Smooth muscle cell of the brain vasculature (primary cell): ENCODE measurements around the gene NADK2.
"Not testable (repeated sequence)": the region's sequence is repeated elsewhere in the genome, so short reads cannot be mapped to it uniquely, and the experiment has no call there.

ENCODE experiments used
- DNase-seq: peaks from one replicate; pipeline ENCODE4 v3.0.0-alpha.2; 2012; ENCODE audit warnings: low read depth, low spot score

NADK2 gene

DNA sequence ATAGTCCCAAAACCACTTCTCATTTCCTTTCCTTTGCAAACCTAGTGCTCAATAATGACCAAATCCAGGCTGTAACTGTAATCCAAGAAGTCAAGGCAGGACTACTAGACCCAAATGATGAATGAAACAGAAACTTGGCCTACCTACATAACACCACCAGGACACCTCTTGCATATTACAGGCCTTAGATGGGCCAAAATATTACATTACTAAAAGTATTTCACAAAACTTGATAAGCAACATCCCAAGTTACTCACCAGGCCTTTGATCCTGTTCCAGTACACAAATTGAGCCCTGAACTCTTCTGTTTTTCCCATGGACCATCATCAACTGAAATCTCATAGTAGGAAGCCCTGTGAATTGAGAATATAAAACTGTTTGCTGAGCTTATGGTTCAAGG, 34.8 kb downstream of the NADK2 start:
- DNase-seq = no peak

DNA sequence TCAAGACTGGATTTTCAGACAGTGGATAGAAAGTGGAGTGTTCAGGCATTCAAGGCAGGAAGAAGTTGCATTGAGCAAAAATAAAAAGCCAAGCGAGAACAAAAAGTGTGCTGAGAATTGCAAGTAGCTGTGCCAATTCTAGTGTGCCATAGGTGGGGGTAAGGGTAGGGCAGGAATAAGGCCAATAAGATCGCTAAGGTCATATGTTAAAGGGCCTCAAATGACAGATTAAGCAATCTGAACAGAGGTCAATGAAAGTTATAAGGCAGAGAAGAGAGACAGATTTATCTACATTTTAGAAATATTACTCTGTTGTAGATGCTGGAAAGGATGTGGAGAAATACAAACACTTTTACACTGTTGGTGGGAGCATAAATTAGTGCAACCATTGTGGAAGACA, 36.4 kb downstream of the NADK2 start:
- no peak for DNase-seq

- DNase-seq = no peak
Observed at GRCh38 chr5:36202521-36202961, 39.2 kb downstream of the NADK2 start.

DNA sequence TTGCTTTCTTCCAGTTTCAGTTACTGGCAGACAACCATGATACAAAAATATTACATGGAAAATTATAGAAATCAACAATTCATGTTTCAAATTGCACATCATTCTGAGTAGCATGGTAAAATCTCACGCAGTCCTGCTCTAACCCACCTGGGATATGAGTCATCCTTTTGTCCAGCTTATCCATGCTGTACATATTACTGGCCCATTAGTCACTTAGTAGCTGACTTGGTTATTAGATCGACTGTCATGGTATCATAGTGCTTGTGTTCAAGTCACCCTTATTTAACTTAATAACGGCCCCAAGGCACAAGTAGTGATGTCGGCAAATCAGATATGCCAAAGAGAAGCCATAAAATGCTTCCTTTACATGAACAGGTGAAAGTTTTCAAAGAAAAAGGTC, 41.2 kb downstream of the NADK2 start:
- DNase-seq = no peak

DNA sequence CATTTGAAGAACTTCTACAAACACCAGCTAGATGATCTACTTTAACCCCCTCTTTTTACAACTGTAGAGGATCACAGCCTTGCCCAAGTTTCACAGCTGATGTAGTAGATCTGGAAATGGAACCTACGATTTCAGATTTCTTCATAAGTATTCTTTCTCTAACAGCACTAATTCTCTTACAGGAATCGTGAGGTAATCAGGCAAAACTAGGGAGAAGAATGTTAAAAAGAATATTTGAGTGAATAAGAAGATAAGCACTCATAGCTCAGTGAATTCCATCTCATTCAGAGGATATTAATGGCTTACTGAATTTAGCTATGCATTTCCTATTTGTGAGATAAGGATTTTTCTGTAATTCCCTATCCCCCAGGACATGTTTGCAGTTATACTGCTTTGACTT, 42.1 kb downstream of the NADK2 start:
- no peak for DNase-seq

GRCh38 chr5:36198783-36199182, 42.9 kb downstream of the NADK2 start:
- DNase-seq = not testable (repeated sequence)

GRCh38 chr5:36198281-36198680, 43.4 kb downstream of the NADK2 start:
- no peak for DNase-seq

DNA sequence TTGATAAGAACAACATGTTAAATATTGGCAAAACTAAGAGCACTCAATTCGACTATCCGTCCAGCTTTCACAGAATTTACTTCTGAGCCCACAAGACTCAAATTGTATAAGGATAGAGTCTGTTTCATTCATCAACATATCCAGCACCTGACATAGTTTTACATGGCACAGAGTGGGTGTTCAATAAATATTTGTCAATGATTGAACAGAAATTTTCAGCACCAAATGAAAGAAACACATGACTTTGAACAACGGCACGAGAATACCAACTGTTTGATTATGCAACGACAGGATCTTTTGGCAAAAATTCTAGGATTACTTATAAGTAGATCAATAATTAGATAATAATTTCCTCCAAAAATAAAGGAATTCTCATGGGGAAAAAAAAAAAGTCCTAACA, 48.0 kb downstream of the NADK2 start:
- no peak for DNase-seq

DNA sequence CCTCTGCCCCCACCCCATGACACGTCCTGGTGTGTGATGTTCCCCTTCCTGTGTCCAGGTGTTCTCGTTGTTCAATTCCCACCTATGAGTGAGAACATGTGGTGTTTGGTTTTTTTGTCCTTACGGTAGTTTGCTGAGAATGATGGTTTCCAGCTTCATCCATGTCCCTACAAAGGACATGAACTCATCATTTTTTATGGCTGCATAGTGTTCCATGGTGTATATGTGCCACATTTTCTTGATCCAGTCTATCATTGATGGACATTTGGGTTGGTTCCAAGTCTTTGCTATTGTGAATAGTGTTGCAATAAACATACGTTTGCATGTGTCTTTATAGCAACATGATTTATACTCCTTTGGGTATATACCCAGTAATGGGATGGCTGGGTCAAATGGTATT, 57.3 kb downstream of the NADK2 start:
- DNase-seq = not testable (repeated sequence)

DNA sequence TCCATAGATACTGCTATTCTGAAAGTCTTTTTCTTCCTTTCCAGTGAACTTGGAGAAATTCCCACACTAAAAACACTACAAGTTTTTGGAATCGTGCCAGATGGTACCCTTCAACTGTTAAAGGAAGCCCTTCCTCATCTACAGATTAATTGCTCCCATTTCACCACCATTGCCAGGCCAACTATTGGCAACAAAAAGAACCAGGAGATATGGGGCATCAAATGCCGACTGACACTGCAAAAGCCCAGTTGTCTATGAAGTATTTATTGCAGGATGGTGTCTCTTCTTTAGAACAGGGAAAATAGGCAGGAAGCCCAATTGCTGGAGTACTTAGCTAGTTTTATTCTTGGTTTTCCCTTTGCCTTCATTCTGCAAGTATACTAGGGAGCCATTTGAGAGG, 60.0 kb downstream of the NADK2 start:
- DNase-seq = no peak

DNA sequence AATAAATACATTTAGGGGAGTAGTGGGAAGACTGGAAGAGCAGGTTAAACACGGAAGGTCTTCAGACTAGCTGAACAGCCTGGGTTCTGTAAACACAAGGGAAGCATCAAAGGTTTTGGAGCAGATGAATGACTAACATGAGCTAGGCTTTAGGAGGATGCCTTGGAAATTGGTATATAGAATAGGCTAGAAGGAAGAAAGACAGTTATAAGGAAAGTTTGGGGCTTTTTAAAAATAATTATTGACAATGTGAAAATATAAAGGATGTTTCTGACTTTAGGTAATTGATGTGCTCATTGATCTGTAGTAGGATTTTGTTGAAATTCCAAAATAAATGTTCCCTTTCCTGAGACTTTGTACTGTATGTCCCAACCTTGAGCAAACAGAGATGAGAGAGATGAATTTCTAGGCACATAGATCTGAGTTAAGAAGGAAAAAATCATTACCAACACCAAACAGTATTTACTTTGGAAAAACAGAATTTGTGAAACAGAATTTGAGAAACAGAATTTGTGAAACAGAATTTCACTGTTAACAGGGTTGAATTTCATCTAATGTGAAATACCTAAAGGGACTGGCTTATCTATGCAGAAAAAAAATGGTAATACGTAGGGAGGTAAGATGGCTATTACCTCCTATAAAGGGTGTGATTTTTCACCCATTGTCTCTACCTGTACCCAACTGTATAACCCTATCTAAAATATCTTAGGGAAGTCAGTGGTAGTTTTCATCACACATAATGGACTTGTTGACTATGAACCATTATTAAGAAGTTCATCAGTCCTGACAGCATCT, 61.0 kb downstream of the NADK2 start:
- no peak for DNase-seq

DNA sequence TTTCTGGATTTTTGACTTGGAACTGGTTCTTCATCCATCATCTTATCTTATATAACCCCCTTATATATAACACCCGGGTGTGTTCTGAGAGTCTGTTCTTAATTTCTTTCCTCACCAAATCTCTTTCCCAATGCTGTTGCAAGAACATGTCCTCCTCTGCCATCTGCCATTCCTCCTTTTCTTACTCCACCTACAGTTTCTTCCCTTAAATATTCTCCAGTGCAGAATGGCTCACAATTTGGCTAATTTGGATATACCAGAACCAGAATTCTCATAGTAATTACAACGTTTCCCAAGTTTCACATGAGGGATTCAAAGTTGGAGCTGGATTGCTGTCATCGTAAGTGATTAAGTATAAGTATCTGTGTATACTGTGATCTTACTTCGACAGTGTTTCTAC, 61.8 kb downstream of the NADK2 start:
- no peak for DNase-seq

- DNase-seq = no peak
Observed at GRCh38 chr5:36178524-36178890, 63.2 kb downstream of the NADK2 start.

DNA sequence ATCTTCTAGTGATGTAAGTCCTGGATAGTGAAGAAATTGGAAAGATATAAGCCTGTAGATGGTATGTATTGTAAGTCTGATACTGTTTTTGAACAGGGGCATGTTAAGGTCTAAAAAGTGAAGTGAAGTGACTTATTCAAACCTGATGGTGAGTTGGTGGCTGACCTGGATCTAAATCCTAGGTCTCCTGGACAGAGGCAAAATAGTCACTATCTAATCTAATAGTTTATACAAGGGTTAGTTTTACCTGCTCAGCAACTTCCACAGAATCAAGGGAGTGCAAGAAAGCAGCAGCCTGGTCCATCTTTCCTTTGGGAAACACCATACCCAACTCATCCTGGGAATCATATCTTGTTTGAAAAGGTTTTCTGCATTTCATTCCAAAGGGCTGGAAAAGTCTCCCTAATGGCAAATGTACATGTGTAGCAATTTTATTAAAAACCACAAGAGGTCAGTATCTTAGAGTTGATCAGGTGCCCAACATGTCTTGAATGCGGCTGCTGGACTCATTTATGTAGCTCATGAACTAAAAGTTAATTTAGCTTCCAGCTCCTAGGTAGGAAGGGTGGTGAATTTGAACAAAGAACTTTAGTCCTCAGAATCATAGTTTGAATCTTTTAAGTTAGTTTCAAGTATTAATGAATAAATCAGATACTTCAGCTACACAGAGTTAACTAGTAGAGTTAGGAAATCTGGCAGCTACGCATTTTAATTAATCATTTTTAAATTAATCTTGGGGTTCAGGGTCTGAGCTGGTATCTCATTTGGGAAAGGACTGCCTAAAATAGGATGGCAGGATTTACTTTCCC, 63.8 kb downstream of the NADK2 start:
- peak; percentile 15 for DNase-seq

DNA sequence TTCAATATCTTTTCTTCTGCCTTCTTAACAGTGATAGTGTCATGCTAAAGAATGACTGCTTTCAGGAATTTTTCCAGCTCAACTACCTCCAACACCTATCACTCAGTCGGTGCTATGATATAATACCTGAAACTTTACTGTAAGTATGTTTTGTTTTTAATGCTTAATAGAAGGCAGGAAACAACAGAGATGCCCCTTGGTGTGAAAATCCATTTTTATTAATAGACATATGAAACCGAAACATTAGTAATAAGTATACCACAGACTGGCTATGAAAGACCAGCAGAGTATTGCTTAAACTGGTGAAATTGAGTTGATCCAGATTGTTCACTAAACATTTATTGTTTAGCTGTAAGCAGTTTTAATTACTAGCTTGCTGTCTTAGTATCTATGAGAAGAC, 64.6 kb downstream of the NADK2 start:
- DNase-seq = no peak

DNA sequence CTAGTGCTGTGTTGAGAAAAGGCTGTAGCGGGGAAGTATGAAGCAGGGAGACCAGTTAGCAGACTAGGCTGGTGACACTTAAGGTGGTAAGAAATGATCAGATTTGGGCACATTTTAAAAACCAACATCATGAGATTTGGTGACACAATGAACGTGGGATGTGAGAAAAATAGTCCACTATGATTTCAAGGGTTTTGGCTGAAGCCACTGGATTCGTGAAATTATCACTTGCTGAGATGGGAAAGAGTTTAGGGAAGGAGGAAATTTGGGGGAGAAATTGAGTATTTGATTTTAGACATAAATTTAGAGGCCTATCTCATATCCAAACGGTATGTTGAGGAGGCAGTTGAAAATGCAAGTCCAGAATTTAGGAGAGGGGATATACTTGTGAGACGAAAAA, 66.7 kb downstream of the NADK2 start:
- no peak for DNase-seq

DNA sequence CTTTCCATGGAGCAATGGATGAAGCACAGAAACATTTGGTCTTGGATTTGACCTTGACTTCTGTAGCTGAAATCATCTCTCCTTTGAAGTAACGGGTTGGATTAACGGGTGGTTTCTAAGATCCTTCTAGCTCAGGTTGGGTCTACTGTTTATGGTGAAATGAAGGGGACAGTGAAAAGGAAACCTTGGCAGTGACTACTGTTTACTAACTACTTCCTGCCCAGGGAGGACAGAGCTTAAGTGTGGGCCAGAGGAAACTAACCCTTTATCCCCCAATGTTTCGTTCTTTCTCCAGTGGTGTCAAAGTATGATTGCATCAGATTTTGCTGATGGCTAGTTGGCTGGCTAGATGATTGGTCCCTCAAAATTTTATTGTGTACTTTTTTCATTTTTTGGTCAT, 67.6 kb downstream of the NADK2 start:
- no peak for DNase-seq

- no peak for DNase-seq
Observed at GRCh38 chr5:36173426-36173825, 68.3 kb downstream of the NADK2 start.

GRCh38 chr5:36172599-36172998, 69.1 kb downstream of the NADK2 start:
- DNase-seq = no peak

- no peak for DNase-seq
Observed at GRCh38 chr5:36170832-36171424, 70.8 kb downstream of the NADK2 start.

GRCh38 chr5:36168737-36169136, 73.0 kb downstream of the NADK2 start:
- no peak for DNase-seq

GRCh38 chr5:36164461-36164860, 77.3 kb downstream of the NADK2 start:
- no peak for DNase-seq
